ENCODE data around the gene HOXD3.

GRCh38 chr2:176167398-176167797 is 10.3 kb downstream of the HOXD3 start:
- TF ChIP-seq, protein P1, sequence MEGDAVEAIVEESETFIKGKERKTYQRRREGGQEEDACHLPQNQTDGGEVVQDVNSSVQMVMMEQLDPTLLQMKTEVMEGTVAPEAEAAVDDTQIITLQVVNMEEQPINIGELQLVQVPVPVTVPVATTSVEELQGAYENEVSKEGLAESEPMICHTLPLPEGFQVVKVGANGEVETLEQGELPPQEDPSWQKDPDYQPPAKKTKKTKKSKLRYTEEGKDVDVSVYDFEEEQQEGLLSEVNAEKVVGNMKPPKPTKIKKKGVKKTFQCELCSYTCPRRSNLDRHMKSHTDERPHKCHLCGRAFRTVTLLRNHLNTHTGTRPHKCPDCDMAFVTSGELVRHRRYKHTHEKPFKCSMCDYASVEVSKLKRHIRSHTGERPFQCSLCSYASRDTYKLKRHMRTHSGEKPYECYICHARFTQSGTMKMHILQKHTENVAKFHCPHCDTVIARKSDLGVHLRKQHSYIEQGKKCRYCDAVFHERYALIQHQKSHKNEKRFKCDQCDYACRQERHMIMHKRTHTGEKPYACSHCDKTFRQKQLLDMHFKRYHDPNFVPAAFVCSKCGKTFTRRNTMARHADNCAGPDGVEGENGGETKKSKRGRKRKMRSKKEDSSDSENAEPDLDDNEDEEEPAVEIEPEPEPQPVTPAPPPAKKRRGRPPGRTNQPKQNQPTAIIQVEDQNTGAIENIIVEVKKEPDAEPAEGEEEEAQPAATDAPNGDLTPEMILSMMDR (IDR thresholded peaks at IDR 0.05; ENCODE audit: insufficient read depth, low read depth, low read length) = no peak
- TF ChIP-seq EZH2 (IDR thresholded peaks at IDR 0.05; ENCODE audit: insufficient read depth, low read length) = no peak

All from astrocyte (in vitro differentiated cells and primary cell).